Fibroblast of lung (primary cell): ENCODE data around the gene CALHM6. TPM values are rescaled to one million over a fixed set of nuclear protein-coding genes. Genes with fewer than 3 reads are reported as not detected.

ENCODE experiments used
- DNase-seq, 2 donors: peaks; one replicate each; pipeline versions ENCODE4 v3.0.0 to v3.0.0-alpha.2; 2010; ENCODE audit warnings: low read depth in 2 of 2
- H2AFZ ChIP-seq: 2 replicates; pipeline ENCODE4 v1.5.1; 2012; ENCODE audit warnings: low read length, control low read depth, inconsistent platforms
- H3K27ac ChIP-seq: 2 replicates; pipeline ENCODE4 v1.5.1; 2011; ENCODE audit warnings: low read length, control low read depth; ENCODE audit not compliant: insufficient read depth
- H3K27me3 ChIP-seq: 2 replicates; pipeline ENCODE4 v1.5.1; 2011; ENCODE audit warnings: mild to moderate bottlenecking, low read length; ENCODE audit not compliant: control insufficient read depth, insufficient read depth
- H3K36me3 ChIP-seq: 2 replicates; pipeline ENCODE4 v1.5.1; 2011; ENCODE audit warnings: low read length; ENCODE audit not compliant: control insufficient read depth, insufficient read depth
- H3K4me1 ChIP-seq: 2 replicates; pipeline ENCODE4 v1.5.1; 2011; ENCODE audit warnings: low read length; ENCODE audit not compliant: control insufficient read depth, insufficient read depth; ENCODE audit errors: extremely low read depth
- H3K4me2 ChIP-seq: 2 replicates; pipeline ENCODE4 v1.5.1; 2011; ENCODE audit warnings: low read length, control low read depth; ENCODE audit not compliant: insufficient read depth; ENCODE audit errors: extremely low read depth
- H3K4me3 ChIP-seq, 4 experiments: fragments of 200-600 bp in 1 of 4; sonication (generic) in 1 of 4; replicated peaks in 1 of 4; 2 replicates each; pipeline ENCODE4 v1.5.1; 2011 to 2016; ENCODE audit warnings: low read length in 4 of 4, low read depth in 3 of 4, mild to moderate bottlenecking in 3 of 4, control low read depth in 2 of 4, inconsistent platforms in 1 of 4, mixed read lengths in 1 of 4; ENCODE audit not compliant: insufficient read depth in 1 of 4; ENCODE audit errors: control extremely low read depth in 1 of 4
- H3K79me2 ChIP-seq: 2 replicates; pipeline ENCODE4 v1.5.1; 2012; ENCODE audit warnings: mild to moderate bottlenecking, low read length, inconsistent platforms; ENCODE audit not compliant: control insufficient read depth, insufficient read depth
- H3K9ac ChIP-seq: 2 replicates; pipeline ENCODE4 v1.5.1; 2011; ENCODE audit warnings: mild to moderate bottlenecking, low read length, control low read depth; ENCODE audit not compliant: insufficient read depth
- H3K9me3 ChIP-seq: 2 replicates; pipeline ENCODE4 v1.5.1; 2012; ENCODE audit warnings: low read depth, low read length; ENCODE audit not compliant: control insufficient read depth, insufficient read depth
- H4K20me1 ChIP-seq: 2 replicates; pipeline ENCODE4 v1.5.1; 2011; ENCODE audit warnings: low read length; ENCODE audit not compliant: control insufficient read depth, insufficient read depth; ENCODE audit errors: extremely low read depth
- EZH2 ChIP-seq: IDR thresholded peaks from 2 replicates; pipeline ENCODE4 v1.5.1; 2012; ENCODE audit warnings: low read length, control low read depth, mild to moderate bottlenecking; ENCODE audit errors: missing control alignments
- polyA plus RNA-seq, 2 donors: library from polyadenylated mRNA; depleted of rRNA in 1 of 2; stranded (reverse) in 1 of 2; unstranded in 1 of 2; fragments of >200 nt; gene quantifications; 2 replicates each; pipeline ENCODE4 v1.2.1, GENCODE V29; 2011 to 2012; ENCODE audit warnings: missing spikeins in 1 of 2
- total RNA-seq: library from RNA; depleted of rRNA; stranded (reverse); fragments of >200 nt; gene quantifications from 2 replicates; pipeline ENCODE4 v1.2.1, GENCODE V29; 2014
- TF ChIP-seq, protein P1 (sequence below), 2 donors: IDR thresholded peaks in 1 of 2; conservative IDR thresholded peaks in 1 of 2; 1 replicate in 1 of 2; 2 replicates in 1 of 2; pipeline ENCODE4 v1.5.1; 2011 to 2012; ENCODE audit warnings: low read length in 2 of 2, control low read depth in 1 of 2, inconsistent platforms in 1 of 2, low read depth in 1 of 2, mild to moderate bottlenecking in 1 of 2

CALHM6 gene
- total and polyA plus RNA-seq, 2 donors (not counting 1 experiment from before 2014, with no cell fraction given), result 0.33 to 1.3 TPM

DNA sequence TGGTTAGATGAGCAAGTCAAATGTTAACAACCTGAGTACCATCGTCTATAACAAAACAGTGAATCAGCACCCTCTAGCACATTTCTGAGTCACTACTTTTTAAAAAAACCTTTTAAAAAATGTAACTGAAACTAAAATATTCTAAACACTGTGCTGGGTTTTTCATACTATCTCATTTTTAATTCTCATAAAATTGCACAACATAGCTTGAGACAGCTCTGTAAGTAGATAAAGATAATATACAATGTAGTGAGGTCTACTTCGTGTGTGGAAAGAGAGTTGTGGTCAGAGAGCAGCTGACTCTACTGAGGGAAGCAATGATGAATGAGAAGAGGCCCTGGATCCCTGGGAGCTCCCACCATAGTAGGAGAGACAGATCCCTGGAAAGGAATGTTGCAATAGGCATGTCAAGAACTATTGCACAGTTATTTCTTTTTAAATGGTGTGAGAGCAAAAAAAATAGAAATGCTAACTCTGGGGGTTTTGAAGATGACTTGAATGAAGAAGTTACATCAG, 13.6 kb upstream of the CALHM6 start:
- Histone ChIP-seq H3K9me3 (no peaks in the 10 kb centered on the region), H2AFZ (no peak overlapping the region), H3K9ac (no peak overlapping the region), H3K27ac (peak overlapping the region; percentile 41), H3K4me3 (peak overlapping the region in 1 of 4 experiments; percentile 19), H3K36me3 (no peaks in the 10 kb centered on the region), H3K4me1 (peaks cover 10% of the 10 kb centered on the region), H3K79me2 (no peaks in the 10 kb centered on the region), H3K27me3 (no peaks in the 10 kb centered on the region), H3K4me2 (peak overlapping the region; percentile 48), H4K20me1 (no peaks in the 10 kb centered on the region)
- no peak for TF ChIP-seq EZH2
- TF ChIP-seq, protein P1, sequence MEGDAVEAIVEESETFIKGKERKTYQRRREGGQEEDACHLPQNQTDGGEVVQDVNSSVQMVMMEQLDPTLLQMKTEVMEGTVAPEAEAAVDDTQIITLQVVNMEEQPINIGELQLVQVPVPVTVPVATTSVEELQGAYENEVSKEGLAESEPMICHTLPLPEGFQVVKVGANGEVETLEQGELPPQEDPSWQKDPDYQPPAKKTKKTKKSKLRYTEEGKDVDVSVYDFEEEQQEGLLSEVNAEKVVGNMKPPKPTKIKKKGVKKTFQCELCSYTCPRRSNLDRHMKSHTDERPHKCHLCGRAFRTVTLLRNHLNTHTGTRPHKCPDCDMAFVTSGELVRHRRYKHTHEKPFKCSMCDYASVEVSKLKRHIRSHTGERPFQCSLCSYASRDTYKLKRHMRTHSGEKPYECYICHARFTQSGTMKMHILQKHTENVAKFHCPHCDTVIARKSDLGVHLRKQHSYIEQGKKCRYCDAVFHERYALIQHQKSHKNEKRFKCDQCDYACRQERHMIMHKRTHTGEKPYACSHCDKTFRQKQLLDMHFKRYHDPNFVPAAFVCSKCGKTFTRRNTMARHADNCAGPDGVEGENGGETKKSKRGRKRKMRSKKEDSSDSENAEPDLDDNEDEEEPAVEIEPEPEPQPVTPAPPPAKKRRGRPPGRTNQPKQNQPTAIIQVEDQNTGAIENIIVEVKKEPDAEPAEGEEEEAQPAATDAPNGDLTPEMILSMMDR (conservative IDR thresholded peaks at IDR 0.05 in 1 of 2, IDR thresholded peaks at IDR 0.05 in 1 of 2; ENCODE audit: low read depth in 1 of 2, low read length in 2 of 2), result no peak
- peak; percentile 98 to 99 for DNase-seq

- Histone ChIP-seq H3K27me3 (no peaks in the 10 kb centered on the region), H2AFZ (no peak overlapping the region), H3K36me3 (no peaks in the 10 kb centered on the region), H4K20me1 (no peaks in the 10 kb centered on the region), H3K79me2 (no peaks in the 10 kb centered on the region), H3K9me3 (no peaks in the 10 kb centered on the region), H3K4me2 (no peak overlapping the region), H3K4me3 (no peak overlapping the region), H3K4me1 (peaks cover 10% of the 10 kb centered on the region), H3K27ac (no peak overlapping the region), H3K9ac (no peak overlapping the region)
- TF ChIP-seq, protein P1 (conservative IDR thresholded peaks at IDR 0.05 in 1 of 2, IDR thresholded peaks at IDR 0.05 in 1 of 2; ENCODE audit: low read depth in 1 of 2, low read length in 2 of 2), result no peak
- no peak for TF ChIP-seq EZH2
- DNase-seq, result no peak
Observed at GRCh38 chr6:116449565-116449964, 11.6 kb upstream of the CALHM6 start.

DNA sequence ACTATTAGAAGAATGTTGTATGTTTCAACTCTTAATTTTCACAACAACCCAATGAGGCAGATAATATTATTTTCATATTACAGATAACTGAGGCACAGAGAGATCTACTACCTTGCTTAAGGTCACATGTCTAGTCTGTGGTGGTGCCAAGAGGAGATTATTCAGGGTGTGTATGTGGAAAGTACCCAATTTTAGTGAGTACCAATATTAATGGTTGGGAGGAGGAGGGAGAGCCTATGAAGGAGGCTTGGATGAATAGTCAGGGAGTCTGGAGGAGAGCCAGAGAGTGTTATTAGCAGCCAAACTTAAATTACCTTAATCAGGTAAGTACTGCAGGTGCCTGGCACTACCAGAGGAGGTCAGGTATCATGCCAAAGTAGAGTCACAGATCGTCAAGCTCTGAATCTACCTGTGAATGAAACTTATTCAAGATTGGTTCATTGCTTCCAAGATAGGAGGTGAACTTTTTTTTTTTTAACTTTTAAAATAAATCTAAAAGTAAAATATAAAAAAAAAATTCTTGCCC, 10.9 kb upstream of the CALHM6 start:
- Histone ChIP-seq H2AFZ (no peak overlapping the region), H3K79me2 (no peaks in the 10 kb centered on the region), H3K4me1 (peaks cover 10% of the 10 kb centered on the region), H3K9me3 (no peaks in the 10 kb centered on the region), H3K4me3 (no peak overlapping the region), H3K27ac (no peak overlapping the region), H3K9ac (no peak overlapping the region), H3K4me2 (no peak overlapping the region), H3K27me3 (no peaks in the 10 kb centered on the region), H4K20me1 (no peaks in the 10 kb centered on the region), H3K36me3 (no peaks in the 10 kb centered on the region)
- TF ChIP-seq, protein P1 (conservative IDR thresholded peaks at IDR 0.05 in 1 of 2, IDR thresholded peaks at IDR 0.05 in 1 of 2; ENCODE audit: low read depth in 1 of 2, low read length in 2 of 2), result no peak
- TF ChIP-seq EZH2, result no peak
- no peak for DNase-seq
